Stomach (tissue), 9 donors: Measurements from ENCODE around the gene ARGFX. TPM values are rescaled to one million over a fixed set of nuclear protein-coding genes. Genes with fewer than 3 reads are reported as not detected.
A peak's percentile ranks its signal among the peaks of the same experiment; 100 is the strongest.

Source experiments
- DNase-seq, 2 donors: peaks; one replicate each; pipeline versions ENCODE4 v3.0.0 to v3.0.0-alpha.2; 2013 to 2019
- H3K27ac ChIP-seq, 5 donors: fragments of 200-600 bp in 4 of 5; sonication (generic) in 4 of 5; one replicate each; pipeline ENCODE4 v1.5.1; 2013 to 2019; ENCODE audit warnings: mild to moderate bottlenecking in 1 of 5, moderate library complexity in 1 of 5
- H3K27me3 ChIP-seq, 3 donors: fragments of 200-600 bp; sonication (generic); one replicate each; pipeline ENCODE4 v1.5.1; 2017 to 2019; ENCODE audit warnings: mixed run types in 1 of 3
- H3K36me3 ChIP-seq, 4 donors: fragments of 200-600 bp; sonication (generic); 1 replicate in 3 of 4; 2 replicates in 1 of 4; pipeline ENCODE4 v1.5.1; 2016 to 2019
- H3K4me1 ChIP-seq, 4 donors: fragments of 200-600 bp; sonication (generic); one replicate each; pipeline ENCODE4 v1.5.1; 2016 to 2019
- H3K4me3 ChIP-seq, 4 donors: fragments of 200-600 bp; sonication (generic) in 3 of 4; one replicate each; pipeline ENCODE4 v1.5.1; 2016 to 2019; ENCODE audit warnings: mild to moderate bottlenecking in 1 of 4
- H3K9me3 ChIP-seq, 4 donors: fragments of 200-600 bp; sonication (generic); one replicate each; pipeline ENCODE4 v1.5.1; 2016 to 2019
- EP300 ChIP-seq: sonication (generic); formaldehyde crosslinking; IDR thresholded peaks from one replicate; pipeline ENCODE4 v1.6.1; 2017; ENCODE audit warnings: antibody characterized with exemption
- POLR2A ChIP-seq, 4 donors: fragments of 450-650 bp; IDR thresholded peaks; one replicate each; pipeline ENCODE4 v1.6.1; 2016; ENCODE audit warnings: antibody characterized with exemption in 4 of 4, control low read depth in 2 of 4, mild to moderate bottlenecking in 1 of 4, moderate library complexity in 1 of 4
- POLR2AphosphoS5 ChIP-seq, 3 donors: sonication (generic); formaldehyde crosslinking; IDR thresholded peaks; one replicate each; pipeline ENCODE4 v1.6.1; 2016; ENCODE audit warnings: antibody characterized with exemption in 3 of 3
- WGBS, 5 donors: extraction: QIAGEN DNeasy Blood & Tissue Kit in 3 of 5; methylation state at CpG; one replicate each; pipeline versions ENCODE4 v1.1.5 to v1.1.7; 2013 to 2018; 5-methylcytosine and 5-hydroxymethylcytosine counted together
- intact Hi-C: fragments of 100-400 bp; cut with DNase I; formaldehyde crosslinking; loops from one replicate; pipeline ENCODE4 v1.15.1; 2023; ENCODE audit warnings: low total_unique reads
- polyA plus RNA-seq, 3 donors: library from polyadenylated mRNA; stranded (reverse); fragments of 200-250 nt; gene quantifications; one replicate each; pipeline ENCODE4 v1.2.3, GENCODE V29; 2013
- total RNA-seq, 5 donors: library from RNA; depleted of rRNA; stranded (reverse); fragments of >200 nt; gene quantifications; one replicate each; pipeline versions ENCODE4 v1.1.0 to v1.2.3, GENCODE V29; 2014 to 2016
- TF ChIP-seq, protein P1 (sequence below), 7 experiments: fragments of 450-650 bp in 4 of 7; fragments of 200-600 bp in 3 of 7; sonication (generic) in 3 of 7; IDR thresholded peaks; one replicate each; pipeline ENCODE4 v1.5.1; 2016 to 2019; ENCODE audit warnings: antibody characterized with exemption in 7 of 7, control low read depth in 2 of 7, mild to moderate bottlenecking in 1 of 7
- donor health status: healthy with polysubstance abuse.
- donor health status: Bipolar disorder and iron deficiency.
- donor health status: healthy.

The ARGFX gene
- total and polyA plus RNA-seq, 8 donors: not detected

DNA sequence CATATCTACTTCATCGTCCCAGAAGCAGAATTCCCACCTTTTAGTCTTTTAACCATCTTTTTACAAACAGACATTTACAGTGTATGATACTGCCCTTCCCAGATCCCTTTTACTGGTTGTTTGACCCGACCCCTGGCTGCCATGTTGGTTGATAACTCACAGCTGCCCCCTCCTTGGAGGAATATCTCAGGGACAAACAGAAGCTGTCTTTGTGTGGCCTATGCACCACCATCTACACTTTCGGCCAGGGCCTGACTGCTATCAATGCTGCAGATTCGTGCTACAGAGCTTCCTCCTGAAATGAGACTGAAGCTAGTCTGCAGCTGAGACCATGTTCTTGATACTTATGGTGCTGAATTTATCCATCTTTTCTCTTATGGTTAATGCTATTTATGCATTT lies 15.4 kb upstream of the ARGFX start:
- Histone ChIP-seq H3K4me3 (no peak overlapping the region), H3K9me3 (no peaks in the 10 kb centered on the region), H3K36me3 (no peaks in the 10 kb centered on the region), H3K4me1 (no peaks in the 10 kb centered on the region), H3K27me3 (no peaks in the 10 kb centered on the region), H3K27ac (peak overlapping the region in 1 of 5 donors; percentile 10)
- TF ChIP-seq, protein P1, sequence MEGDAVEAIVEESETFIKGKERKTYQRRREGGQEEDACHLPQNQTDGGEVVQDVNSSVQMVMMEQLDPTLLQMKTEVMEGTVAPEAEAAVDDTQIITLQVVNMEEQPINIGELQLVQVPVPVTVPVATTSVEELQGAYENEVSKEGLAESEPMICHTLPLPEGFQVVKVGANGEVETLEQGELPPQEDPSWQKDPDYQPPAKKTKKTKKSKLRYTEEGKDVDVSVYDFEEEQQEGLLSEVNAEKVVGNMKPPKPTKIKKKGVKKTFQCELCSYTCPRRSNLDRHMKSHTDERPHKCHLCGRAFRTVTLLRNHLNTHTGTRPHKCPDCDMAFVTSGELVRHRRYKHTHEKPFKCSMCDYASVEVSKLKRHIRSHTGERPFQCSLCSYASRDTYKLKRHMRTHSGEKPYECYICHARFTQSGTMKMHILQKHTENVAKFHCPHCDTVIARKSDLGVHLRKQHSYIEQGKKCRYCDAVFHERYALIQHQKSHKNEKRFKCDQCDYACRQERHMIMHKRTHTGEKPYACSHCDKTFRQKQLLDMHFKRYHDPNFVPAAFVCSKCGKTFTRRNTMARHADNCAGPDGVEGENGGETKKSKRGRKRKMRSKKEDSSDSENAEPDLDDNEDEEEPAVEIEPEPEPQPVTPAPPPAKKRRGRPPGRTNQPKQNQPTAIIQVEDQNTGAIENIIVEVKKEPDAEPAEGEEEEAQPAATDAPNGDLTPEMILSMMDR (IDR thresholded peaks at IDR 0.05): no peak
- TF ChIP-seq POLR2AphosphoS5 (IDR thresholded peaks at IDR 0.05): no peak
- no peak for TF ChIP-seq EP300
- intact Hi-C loops: no loop called here
- 29 to 59% (median 41%) methylated on average over 4 of the region's 4 CpGs for WGBS, 5 donors
- DNase-seq: no peak

DNA sequence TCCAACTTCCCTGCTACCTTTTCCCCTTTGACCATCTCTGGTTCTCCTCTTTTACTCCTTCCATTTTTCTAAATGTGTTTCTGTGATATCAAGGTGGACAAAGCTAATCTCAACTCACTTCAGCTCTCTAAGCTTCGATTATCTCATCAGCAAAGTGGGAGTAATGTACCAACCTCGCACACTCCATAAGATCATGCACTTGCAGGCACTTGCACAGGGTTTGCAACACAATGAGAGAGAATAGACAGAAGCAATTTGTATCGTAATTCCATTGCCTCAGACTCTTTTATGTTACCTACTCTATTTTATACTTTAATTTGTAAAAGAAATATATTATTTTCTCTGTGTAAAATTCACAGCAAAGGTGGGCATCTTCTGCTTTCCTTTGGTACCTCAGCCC lies 15.0 kb upstream of the ARGFX start:
- Histone ChIP-seq H3K36me3 (no peaks in the 10 kb centered on the region), H3K27me3 (peaks cover 0 to 1% (median 0%) of the 10 kb centered on the region in 3 donors), H3K4me1 (no peaks in the 10 kb centered on the region), H3K27ac (no peak overlapping the region), H3K9me3 (no peaks in the 10 kb centered on the region), H3K4me3 (no peak overlapping the region)
- no peak for DNase-seq
- WGBS, 5 donors: 71 to 84% (median 78%) methylated on average over 3 of the region's 3 CpGs
- intact Hi-C loops: no loop called here
- TF ChIP-seq, protein P1 (IDR thresholded peaks at IDR 0.05): no peak
- no peak for TF ChIP-seq EP300
- no peak for TF ChIP-seq POLR2A (IDR thresholded peaks at IDR 0.05)
- TF ChIP-seq POLR2AphosphoS5 (IDR thresholded peaks at IDR 0.05): no peak

DNA sequence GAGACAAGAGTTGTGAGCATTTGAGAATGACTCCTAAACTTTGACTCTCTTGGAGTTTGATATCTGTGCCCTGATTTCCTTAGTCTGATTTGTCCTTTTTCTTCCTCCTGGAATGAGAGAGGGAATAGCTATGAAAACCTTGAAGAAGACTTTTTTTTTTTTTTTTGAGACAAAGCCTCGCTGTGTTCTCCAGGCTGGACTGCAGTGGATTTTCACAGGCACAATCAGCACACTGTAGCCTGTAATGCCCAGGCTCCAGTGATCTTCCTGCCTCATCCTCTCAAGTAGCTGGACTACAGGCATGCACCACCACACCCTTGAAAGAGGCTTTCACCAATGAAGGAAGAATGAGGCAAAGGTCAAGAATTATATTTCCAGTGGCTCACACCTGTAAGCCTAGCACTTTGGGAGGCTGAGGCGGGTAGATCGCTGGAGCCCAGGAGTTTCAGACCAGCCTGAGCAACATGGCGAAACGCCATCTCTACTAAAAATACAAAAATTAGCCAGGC lies 10.3 kb upstream of the ARGFX start:
- Histone ChIP-seq H3K27me3 (peaks cover 0 to 3% (median 0%) of the 10 kb centered on the region in 3 donors), H3K9me3 (no peaks in the 10 kb centered on the region), H3K36me3 (no peaks in the 10 kb centered on the region), H3K27ac (no peak overlapping the region), H3K4me3 (no peak overlapping the region), H3K4me1 (no peaks in the 10 kb centered on the region)
- TF ChIP-seq, protein P1 (IDR thresholded peaks at IDR 0.05): no peak
- TF ChIP-seq POLR2A (IDR thresholded peaks at IDR 0.05) (no peak), POLR2AphosphoS5 (IDR thresholded peaks at IDR 0.05) (no peak), EP300 (no peak)
- no peak for DNase-seq
- WGBS, 5 donors: 89 to 95% (median 93%) methylated on average over 5 of the region's 5 CpGs
- intact Hi-C loops: no loop called here

DNA sequence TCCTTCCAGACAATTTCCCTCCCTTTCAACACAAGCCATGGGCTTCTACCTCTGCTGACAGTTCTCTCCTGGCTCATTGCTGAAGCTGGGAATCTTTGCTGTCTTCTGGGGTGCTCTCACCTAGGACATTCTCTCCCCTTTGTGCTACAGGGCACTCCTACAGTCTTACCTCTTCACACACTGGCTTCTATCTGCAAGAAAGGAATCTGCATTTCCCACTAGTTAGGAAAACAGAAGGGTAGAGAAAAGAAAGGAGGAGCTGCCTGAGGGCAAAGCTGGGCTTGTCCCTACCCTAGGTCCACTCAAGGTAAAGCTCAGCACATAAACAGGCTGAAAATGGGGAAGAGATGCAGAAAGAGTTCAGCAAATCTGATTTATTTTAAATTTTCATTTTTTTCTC lies 5.6 kb upstream of the ARGFX start:
- Histone ChIP-seq H3K36me3 (no peaks in the 10 kb centered on the region), H3K9me3 (no peaks in the 10 kb centered on the region), H3K4me3 (no peak overlapping the region), H3K4me1 (no peaks in the 10 kb centered on the region), H3K27me3 (peaks cover 0 to 8% (median 0%) of the 10 kb centered on the region in 3 donors), H3K27ac (no peak overlapping the region)
- TF ChIP-seq POLR2AphosphoS5 (IDR thresholded peaks at IDR 0.05) (no peak), POLR2A (IDR thresholded peaks at IDR 0.05) (no peak), EP300 (no peak)
- TF ChIP-seq, protein P1 (IDR thresholded peaks at IDR 0.05): no peak
- DNase-seq: no peak
- intact Hi-C loops: no loop called here
